HCT116 (cell line): ENCODE results near the gene OR5K4. TPM values are rescaled to one million over a fixed set of nuclear protein-coding genes. Genes with fewer than 3 reads are reported as not detected.

Experiments used
- ATAC-seq: fragments of 200-7000 bp; cut with Tn5 transposase; 2 replicates; pipeline ENCODE4 v1.9.1; 2020; ENCODE audit warnings: mild to moderate bottlenecking, moderate library complexity
- BruUV-seq: library from RNA; stranded (reverse); fragments of 400-500 nt; replicated peaks from 2 replicates; lab custom pipeline; 2021; lab: Mats Ljungman, UMichigan
- CTCF ChIA-PET: fragments of 300-600 bp; sonication (Branson Sonifier 250); formaldehyde crosslinking; loops from one replicate; lab custom pipeline; 2021; ENCODE audit warnings: antibody characterized with exemption; lab: Charles Lee
- POLR2A ChIA-PET: fragments of 300-600, 350-600 bp; sonication (Branson Sonifier 250); formaldehyde crosslinking; loops from one replicate; lab custom pipeline; 2021; ENCODE audit warnings: antibody characterized with exemption; lab: Charles Lee
- RAD21 ChIA-PET, 2 experiments: fragments of 300-600 bp; sonication (Branson Sonifier 250); formaldehyde crosslinking; loops; one replicate each; lab custom pipeline; 2023; ENCODE audit warnings: low total read pairs in 2 of 2; ENCODE audit not compliant: uncharacterized antibody in 2 of 2, unreplicated experiment in 2 of 2, low non-redundant PET in 1 of 2; lab: Charles Lee
- DNase-seq: peaks from one replicate; pipeline ENCODE4 v3.0.0-alpha.2; 2010; ENCODE audit warnings: low read depth, low spot score
- H2AFZ ChIP-seq: fragments of 200-600 bp; shearing (Covaris generic), sonication (generic); 2 replicates; pipeline ENCODE4 v1.6.1; 2017; ENCODE audit warnings: low read depth, mixed run types, mixed read lengths, antibody characterized with exemption, low read length; ENCODE audit not compliant: poor library complexity, severe bottlenecking
- H3K27ac ChIP-seq: 2 replicates; pipeline ENCODE4 v1.5.1; 2012; ENCODE audit warnings: low read depth, low read length
- H3K27me3 ChIP-seq: fragments of 200-600 bp; sonication (generic); 2 replicates; pipeline ENCODE4 v1.6.1; 2016; ENCODE audit warnings: mixed run types, low read length, mixed read lengths; ENCODE audit not compliant: insufficient read depth
- H3K36me3 ChIP-seq, 2 experiments: fragments of 200-500 bp in 1 of 2; fragments of 200-600 bp in 1 of 2; sonication (Bioruptor generic) in 1 of 2; sonication (generic) in 1 of 2; 2 replicates each; pipeline versions ENCODE4 v1.5.1 to v1.6.1; 2014 to 2016; ENCODE audit warnings: low read length in 2 of 2, inconsistent platforms in 1 of 2, mixed read lengths in 1 of 2, mixed run types in 1 of 2; ENCODE audit not compliant: insufficient read depth in 2 of 2, control insufficient read depth in 1 of 2
- H3K4me1 ChIP-seq, 2 experiments: fragments of 200-600 bp in 1 of 2; sonication (generic) in 1 of 2; 2 replicates each; pipeline versions ENCODE4 v1.5.1 to v1.6.1; 2012 to 2017; ENCODE audit warnings: low read length in 2 of 2, inconsistent platforms in 1 of 2, mild to moderate bottlenecking in 1 of 2, mixed read lengths in 1 of 2, mixed run types in 1 of 2, moderate library complexity in 1 of 2; ENCODE audit not compliant: insufficient read depth in 2 of 2, control insufficient read depth in 1 of 2
- H3K4me2 ChIP-seq: fragments of 200-600 bp; sonication (generic); 2 replicates; pipeline ENCODE4 v1.6.1; 2017; ENCODE audit warnings: mixed run types, low read length, mixed read lengths
- H3K4me3 ChIP-seq, 2 experiments: fragments of 200-600 bp in 1 of 2; sonication (generic) in 1 of 2; replicated peaks in 1 of 2; 2 replicates each; pipeline ENCODE4 v1.5.1; 2011 to 2016; ENCODE audit warnings: low read length in 2 of 2, control low read depth in 1 of 2, low read depth in 1 of 2, mild to moderate bottlenecking in 1 of 2, mixed read lengths in 1 of 2, mixed run types in 1 of 2
- H3K79me2 ChIP-seq: fragments of 200-600 bp; sonication (generic); 2 replicates; pipeline ENCODE4 v1.6.1; 2017; ENCODE audit warnings: mild to moderate bottlenecking, mixed run types, low read length, moderate library complexity, mixed read lengths; ENCODE audit not compliant: insufficient read depth
- H3K9ac ChIP-seq: fragments of 200-600 bp; sonication (generic); 2 replicates; pipeline ENCODE4 v1.6.1; 2016; ENCODE audit warnings: low read length, mixed read lengths
- H3K9me2 ChIP-seq: fragments of 200-600 bp; sonication (generic), shearing (Covaris generic); 2 replicates; pipeline ENCODE4 v1.6.1; 2017; ENCODE audit warnings: mixed run types, mild to moderate bottlenecking, moderate library complexity; ENCODE audit not compliant: insufficient read depth
- H3K9me3 ChIP-seq, 2 experiments: fragments of 200-500 bp in 1 of 2; fragments of 200-600 bp in 1 of 2; sonication (Bioruptor generic) in 1 of 2; sonication (generic) in 1 of 2; 2 replicates each; pipeline ENCODE4 v1.6.1; 2014 to 2017; ENCODE audit warnings: low read length in 2 of 2, mixed read lengths in 2 of 2, inconsistent platforms in 1 of 2, low read depth in 1 of 2, mild to moderate bottlenecking in 1 of 2, mixed run types in 1 of 2, moderate library complexity in 1 of 2; ENCODE audit not compliant: control insufficient read depth in 1 of 2, insufficient read depth in 1 of 2
- H4K20me1 ChIP-seq: fragments of 200-600 bp; sonication (generic), shearing (Covaris generic); 2 replicates; pipeline ENCODE4 v1.6.1; 2017; ENCODE audit warnings: mixed run types, mild to moderate bottlenecking, moderate library complexity; ENCODE audit not compliant: insufficient read depth
- EGR1 ChIP-seq: IDR thresholded peaks from 2 replicates; pipeline ENCODE4 v1.6.1; 2012; ENCODE audit warnings: low read depth
- ELF1 ChIP-seq: IDR thresholded peaks from 2 replicates; pipeline ENCODE4 v1.6.1; 2012; ENCODE audit warnings: low read depth, borderline replicate concordance
- EZH2phosphoT487 ChIP-seq: fragments of 200-600 bp; IDR thresholded peaks from 2 replicates; pipeline ENCODE4 v1.6.1; 2018; ENCODE audit warnings: antibody characterized with exemption, borderline replicate concordance
- POLR2A ChIP-seq: IDR thresholded peaks from 2 replicates; pipeline ENCODE4 v1.7.0; 2011; ENCODE audit warnings: borderline replicate concordance; ENCODE audit not compliant: insufficient read depth, insufficient read length; ENCODE audit errors: extremely low read depth
- SP1 ChIP-seq: IDR thresholded peaks from 2 replicates; pipeline ENCODE4 v1.6.1; 2012; ENCODE audit warnings: low read depth
- YY1 ChIP-seq: IDR thresholded peaks from 2 replicates; pipeline ENCODE4 v1.6.1; 2011; ENCODE audit warnings: low read length, low read depth, moderate library complexity, mild to moderate bottlenecking; ENCODE audit not compliant: insufficient replicate concordance; ENCODE audit errors: extremely low read depth
- ZBTB33 ChIP-seq: IDR thresholded peaks from 2 replicates; pipeline ENCODE4 v1.6.1; 2011; ENCODE audit warnings: mild to moderate bottlenecking, low read length, moderate library complexity; ENCODE audit not compliant: insufficient replicate concordance; ENCODE audit errors: extremely low read depth
- ZFX ChIP-seq: fragments of 450-650 bp; IDR thresholded peaks from 2 replicates; pipeline ENCODE4 v1.6.1; 2017
- ZNF274 ChIP-seq: fragments of 200-500 bp; sonication (Bioruptor generic); IDR thresholded peaks from 2 replicates; pipeline ENCODE4 v1.6.1; 2014; ENCODE audit warnings: mild to moderate bottlenecking, low read depth, low read length, inconsistent platforms
- intact Hi-C: fragments of 100-400 bp; cut with micrococcal nuclease; formaldehyde crosslinking; loops from 2 replicates; pipeline ENCODE4 v1.10.0; 2022
- total RNA-seq: library from RNA; stranded (reverse); gene quantifications from one replicate; pipeline ENCODE4 v1.2.1, GENCODE V29; 2021; ENCODE audit not compliant: unreplicated experiment
- TF ChIP-seq, protein P1 (sequence below): IDR thresholded peaks from 2 replicates; pipeline ENCODE4 v1.6.1; 2012; ENCODE audit warnings: low read depth

The OR5K4 gene
- total RNA-seq, 1 experiment from 2014 or later = not detected

GRCh38 chr3:98372445-98372844 is 18.8 kb downstream of the OR5K4 start:
- ChIA-PET CTCF (no interaction called here), RAD21 (no interaction called here), POLR2A (no interaction called here)
- no peaks in the 10 kb centered on the region for H4K20me1 ChIP-seq
- H3K9ac ChIP-seq = no peak overlapping the region
- H3K4me3 ChIP-seq = no peak overlapping the region
- H3K36me3 ChIP-seq = no peaks in the 10 kb centered on the region
- no peak overlapping the region for H3K4me2 ChIP-seq
- no peak for DNase-seq
- no peak overlapping the region for H2AFZ ChIP-seq
- TF ChIP-seq EZH2phosphoT487 = no peak
- no peak for TF ChIP-seq SP1
- TF ChIP-seq, all 23 proteins: peak for 0
- Histone ChIP-seq H3K4me1 (no peaks in the 10 kb centered on the region), H3K9me2 (no peaks in the 10 kb centered on the region), H3K9me3 (no peaks in the 10 kb centered on the region), H3K27me3 (no peaks in the 10 kb centered on the region), H3K79me2 (no peaks in the 10 kb centered on the region), H3K27ac (no peak overlapping the region)
- no TSS peak for BruUV-seq
- no peak for ATAC-seq
- intact Hi-C loops = no loop called here

GRCh38 chr3:98376631-98377030 is 23.0 kb downstream of the OR5K4 start:
- CTCF ChIA-PET = no interaction called here
- Histone ChIP-seq H3K4me1 (no peaks in the 10 kb centered on the region), H2AFZ (no peak overlapping the region), H3K79me2 (no peaks in the 10 kb centered on the region), H3K9me3 (no peaks in the 10 kb centered on the region), H4K20me1 (no peaks in the 10 kb centered on the region), H3K4me3 (no peak overlapping the region), H3K4me2 (no peak overlapping the region), H3K27ac (no peak overlapping the region), H3K27me3 (no peaks in the 10 kb centered on the region), H3K36me3 (no peaks in the 10 kb centered on the region), H3K9ac (no peak overlapping the region), H3K9me2 (no peaks in the 10 kb centered on the region)
- ATAC-seq = no peak
- no peak for TF ChIP-seq ZBTB33
- TF ChIP-seq, protein P1, sequence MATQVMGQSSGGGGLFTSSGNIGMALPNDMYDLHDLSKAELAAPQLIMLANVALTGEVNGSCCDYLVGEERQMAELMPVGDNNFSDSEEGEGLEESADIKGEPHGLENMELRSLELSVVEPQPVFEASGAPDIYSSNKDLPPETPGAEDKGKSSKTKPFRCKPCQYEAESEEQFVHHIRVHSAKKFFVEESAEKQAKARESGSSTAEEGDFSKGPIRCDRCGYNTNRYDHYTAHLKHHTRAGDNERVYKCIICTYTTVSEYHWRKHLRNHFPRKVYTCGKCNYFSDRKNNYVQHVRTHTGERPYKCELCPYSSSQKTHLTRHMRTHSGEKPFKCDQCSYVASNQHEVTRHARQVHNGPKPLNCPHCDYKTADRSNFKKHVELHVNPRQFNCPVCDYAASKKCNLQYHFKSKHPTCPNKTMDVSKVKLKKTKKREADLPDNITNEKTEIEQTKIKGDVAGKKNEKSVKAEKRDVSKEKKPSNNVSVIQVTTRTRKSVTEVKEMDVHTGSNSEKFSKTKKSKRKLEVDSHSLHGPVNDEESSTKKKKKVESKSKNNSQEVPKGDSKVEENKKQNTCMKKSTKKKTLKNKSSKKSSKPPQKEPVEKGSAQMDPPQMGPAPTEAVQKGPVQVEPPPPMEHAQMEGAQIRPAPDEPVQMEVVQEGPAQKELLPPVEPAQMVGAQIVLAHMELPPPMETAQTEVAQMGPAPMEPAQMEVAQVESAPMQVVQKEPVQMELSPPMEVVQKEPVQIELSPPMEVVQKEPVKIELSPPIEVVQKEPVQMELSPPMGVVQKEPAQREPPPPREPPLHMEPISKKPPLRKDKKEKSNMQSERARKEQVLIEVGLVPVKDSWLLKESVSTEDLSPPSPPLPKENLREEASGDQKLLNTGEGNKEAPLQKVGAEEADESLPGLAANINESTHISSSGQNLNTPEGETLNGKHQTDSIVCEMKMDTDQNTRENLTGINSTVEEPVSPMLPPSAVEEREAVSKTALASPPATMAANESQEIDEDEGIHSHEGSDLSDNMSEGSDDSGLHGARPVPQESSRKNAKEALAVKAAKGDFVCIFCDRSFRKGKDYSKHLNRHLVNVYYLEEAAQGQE = no peak
- no peak for TF ChIP-seq ELF1
- no peak for TF ChIP-seq ZFX
- no peak for TF ChIP-seq YY1
- TF ChIP-seq POLR2A = no peak
- no peak for TF ChIP-seq ZNF274
- no peak for TF ChIP-seq EGR1
- no TSS peak for BruUV-seq
- intact Hi-C loops = no loop called here
- POLR2A ChIA-PET = no interaction called here
- no peak for DNase-seq
- RAD21 ChIA-PET = no interaction called here
